ENCODE results near the gene ZNG1F. TPM values are rescaled to one million over a fixed set of nuclear protein-coding genes. Genes with fewer than 3 reads are reported as not detected.
"Not testable (repeated sequence)": the region's sequence is repeated elsewhere in the genome, so short reads cannot be mapped to it uniquely, and the experiment has no call there.

The ZNG1F gene
- total and polyA plus RNA-seq, 2 of the 4 experiments (the other 2 are of a cell fraction), result 3.4 to 6.5 TPM

DNA sequence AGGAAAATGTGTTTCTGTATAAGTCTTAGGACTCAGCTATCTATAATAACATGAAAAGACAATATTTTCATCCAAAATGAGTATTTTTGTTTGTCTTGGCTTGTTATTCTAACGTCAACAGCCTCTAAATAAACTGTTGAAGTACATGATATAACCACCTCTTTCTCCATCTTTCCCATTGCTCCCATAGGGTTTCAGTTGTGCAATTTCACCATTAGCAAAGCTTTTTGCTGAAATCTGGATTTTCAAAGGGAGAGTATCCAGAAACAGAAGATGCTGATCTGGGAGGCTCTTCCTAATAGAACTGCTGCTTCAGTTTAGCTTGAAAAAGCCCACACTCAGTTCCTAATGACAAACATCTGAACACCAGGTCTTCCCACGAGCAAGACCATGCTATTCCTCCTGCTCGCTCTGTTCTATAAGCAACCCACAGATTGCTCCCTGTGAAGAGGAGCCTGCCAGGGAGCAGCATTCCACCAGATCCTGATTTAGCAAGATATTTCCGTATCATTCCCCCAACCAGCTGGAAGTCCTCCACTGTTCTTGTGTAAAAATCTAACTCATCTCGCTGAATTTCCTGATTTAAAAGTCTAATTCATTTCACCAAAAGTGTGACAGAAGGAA, 101.8 kb downstream of the ZNG1F start:
- H2AK5ac ChIP-seq (ENCODE audit: low read depth, low read length); H2AFZ ChIP-seq (replicated peaks; ENCODE audit: low read length, poor library complexity); H4K91ac ChIP-seq (ENCODE audit: insufficient read depth, low read depth, low read length); H3K4me1 ChIP-seq (ENCODE audit: control insufficient read depth, insufficient read depth, low read length); CTCF ChIA-PET; H3K4me3 ChIP-seq (ENCODE audit: insufficient read depth, low read depth, low read length); H3K36me3 ChIP-seq (ENCODE audit: control insufficient read depth, insufficient read depth, low read length); intact Hi-C loops (cut with micrococcal nuclease); H2BK5ac ChIP-seq (ENCODE audit: low read depth, low read length, poor library complexity, severe bottlenecking); in situ Hi-C loops (cut with MboI; ENCODE audit: low sequenced_read_pairs); H3K9me3 ChIP-seq (ENCODE audit: control insufficient read depth, insufficient read depth, low read length); H3K56ac ChIP-seq (ENCODE audit: extremely low read depth, insufficient read depth, low read length); H2BK15ac ChIP-seq (ENCODE audit: low read depth, low read length); H2AK9ac ChIP-seq (replicated peaks; ENCODE audit: low read depth, low read length, poor library complexity); H3K9me1 ChIP-seq (ENCODE audit: insufficient read depth, low read length); H4K8ac ChIP-seq (ENCODE audit: low read depth in 2 of 2, low read length in 2 of 2); H3K79me1 ChIP-seq (ENCODE audit: low read depth in 1 of 2, low read length in 2 of 2); H3K9ac ChIP-seq (ENCODE audit: low read depth, low read length); H3K4me2 ChIP-seq (ENCODE audit: low read depth, low read length); H3K4ac ChIP-seq (ENCODE audit: low read depth, low read length); dilution Hi-C loops (cut with HindIII; ENCODE audit: low sequenced_read_pairs, unreplicated experiment); POLR2A ChIA-PET (ENCODE audit: unreplicated experiment); H3K23ac ChIP-seq (ENCODE audit: low read depth, low read length); BruUV-seq (replicated peaks); H4K5ac ChIP-seq (ENCODE audit: low read depth, low read length); H2BK20ac ChIP-seq (ENCODE audit: low read depth, low read length); H3K14ac ChIP-seq (replicated peaks; ENCODE audit: low read depth, low read length); H4K20me1 ChIP-seq (ENCODE audit: insufficient read depth, low read length); H3K27me3 ChIP-seq (ENCODE audit: control insufficient read depth, insufficient read depth, low read length); H2BK120ac ChIP-seq (ENCODE audit: low read depth, low read length); H3K27ac ChIP-seq (ENCODE audit: insufficient read depth, low read length); H3K18ac ChIP-seq (ENCODE audit: low read depth, low read length): not testable (repeated sequence)
- DNase-seq (peak; percentile 39), ATAC-seq (ENCODE audit: low read depth) (peak; percentile 38; the same call in 1 of the 2 replicates)
- WGBS, 2 experiments (ENCODE audit: extremely low coverage in 2 of 2, insufficient read length in 1 of 2), result 83% methylated on average over 2 of the region's 5 CpGs; no CpG with 5 or more reads in 1 of the 2 experiments

DNA sequence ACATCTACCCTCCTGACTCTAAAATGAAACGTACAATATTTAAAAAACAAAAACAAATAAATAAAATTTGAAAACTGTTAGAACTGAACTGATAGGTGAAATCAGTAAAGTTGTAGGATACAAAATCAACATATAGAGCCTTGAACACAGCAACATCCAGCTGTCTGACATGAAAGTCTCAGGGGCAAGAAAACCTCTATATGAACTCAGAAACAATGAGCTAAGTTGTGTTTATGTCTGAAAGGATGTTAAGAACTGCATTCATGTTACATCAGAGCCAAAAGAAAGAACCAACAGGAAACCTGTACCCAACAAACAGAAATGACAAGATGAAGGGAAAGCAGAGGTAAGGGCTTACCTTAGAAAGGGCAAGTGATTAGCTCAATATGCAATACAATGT, 102.4 kb downstream of the ZNG1F start:
- H3K27ac ChIP-seq (ENCODE audit: insufficient read depth, low read length); H3K9ac ChIP-seq (ENCODE audit: low read depth, low read length); H3K9me1 ChIP-seq (ENCODE audit: insufficient read depth, low read length); POLR2A ChIA-PET (ENCODE audit: unreplicated experiment); H2BK5ac ChIP-seq (ENCODE audit: low read depth, low read length, poor library complexity, severe bottlenecking); H4K8ac ChIP-seq (ENCODE audit: low read depth in 2 of 2, low read length in 2 of 2); H4K91ac ChIP-seq (ENCODE audit: insufficient read depth, low read depth, low read length); intact Hi-C loops (cut with micrococcal nuclease); H3K27me3 ChIP-seq (ENCODE audit: control insufficient read depth, insufficient read depth, low read length); DNase-seq; H3K56ac ChIP-seq (ENCODE audit: extremely low read depth, insufficient read depth, low read length); H3K4me1 ChIP-seq (ENCODE audit: control insufficient read depth, insufficient read depth, low read length); in situ Hi-C loops (cut with MboI; ENCODE audit: low sequenced_read_pairs); H3K4ac ChIP-seq (ENCODE audit: low read depth, low read length); H3K18ac ChIP-seq (ENCODE audit: low read depth, low read length); dilution Hi-C loops (cut with HindIII; ENCODE audit: low sequenced_read_pairs, unreplicated experiment); H2BK15ac ChIP-seq (ENCODE audit: low read depth, low read length); H3K4me3 ChIP-seq (ENCODE audit: insufficient read depth, low read depth, low read length); H3K4me2 ChIP-seq (ENCODE audit: low read depth, low read length); ATAC-seq (ENCODE audit: low read depth); H2AK9ac ChIP-seq (replicated peaks; ENCODE audit: low read depth, low read length, poor library complexity); H2BK20ac ChIP-seq (ENCODE audit: low read depth, low read length); H2AFZ ChIP-seq (replicated peaks; ENCODE audit: low read length, poor library complexity); H3K36me3 ChIP-seq (ENCODE audit: control insufficient read depth, insufficient read depth, low read length); H3K9me3 ChIP-seq (ENCODE audit: control insufficient read depth, insufficient read depth, low read length); CTCF ChIA-PET; BruUV-seq (replicated peaks); H3K79me1 ChIP-seq (ENCODE audit: low read depth in 1 of 2, low read length in 2 of 2); H3K23ac ChIP-seq (ENCODE audit: low read depth, low read length); H2BK120ac ChIP-seq (ENCODE audit: low read depth, low read length); H2AK5ac ChIP-seq (ENCODE audit: low read depth, low read length); H4K20me1 ChIP-seq (ENCODE audit: insufficient read depth, low read length); H3K14ac ChIP-seq (replicated peaks; ENCODE audit: low read depth, low read length); H4K5ac ChIP-seq (ENCODE audit: low read depth, low read length): not testable (repeated sequence)
- no CpG with 5 or more reads among the region's 1 CpG for WGBS, 2 experiments (ENCODE audit: extremely low coverage in 2 of 2, insufficient read length in 1 of 2)

Measured in IMR-90 (cell line).